BLaER1 treated with 17β-estradiol and CSF1 and Interleukin-3, amounts not matched to agents 10 nM and 100 nM (cell line): ENCODE data around the gene TRIOBP.

Experiments
- H3K27ac ChIP-seq, 11 experiments: shearing (Covaris generic); formaldehyde crosslinking; 2 replicates each; pipeline ENCODE4 v1.8.1; 2022
- H3K27me3 ChIP-seq, 11 experiments: shearing (Covaris generic); formaldehyde crosslinking; 2 replicates each; pipeline ENCODE4 v1.8.1; 2022
- H3K36me3 ChIP-seq, 11 experiments: shearing (Covaris generic); formaldehyde crosslinking; 2 replicates each; pipeline ENCODE4 v1.8.1; 2022
- H3K4me1 ChIP-seq, 10 experiments: shearing (Covaris generic); formaldehyde crosslinking; 2 replicates each; pipeline ENCODE4 v1.8.1; 2022
- H3K4me2 ChIP-seq, 11 experiments: shearing (Covaris generic); formaldehyde crosslinking; 2 replicates each; pipeline ENCODE4 v1.8.1; 2022
- H3K4me3 ChIP-seq, 10 experiments: shearing (Covaris generic); formaldehyde crosslinking; 2 replicates each; pipeline ENCODE4 v1.8.1; 2022
- H3K9ac ChIP-seq, 11 experiments: shearing (Covaris generic); formaldehyde crosslinking; 2 replicates each; pipeline ENCODE4 v1.8.1; 2022
- H3K9me3 ChIP-seq, 11 experiments: shearing (Covaris generic); formaldehyde crosslinking; replicated peaks in 1 of 11; 2 replicates each; pipeline ENCODE4 v1.8.1; 2022
- H4K20me1 ChIP-seq, 11 experiments: shearing (Covaris generic); formaldehyde crosslinking; 2 replicates each; pipeline ENCODE4 v1.8.1; 2022
- Cebpa-rat ChIP-seq, 11 experiments: shearing (Covaris generic); IDR thresholded peaks; 2 replicates each; pipeline ENCODE4 v1.8.1; 2022

TRIOBP gene

DNA sequence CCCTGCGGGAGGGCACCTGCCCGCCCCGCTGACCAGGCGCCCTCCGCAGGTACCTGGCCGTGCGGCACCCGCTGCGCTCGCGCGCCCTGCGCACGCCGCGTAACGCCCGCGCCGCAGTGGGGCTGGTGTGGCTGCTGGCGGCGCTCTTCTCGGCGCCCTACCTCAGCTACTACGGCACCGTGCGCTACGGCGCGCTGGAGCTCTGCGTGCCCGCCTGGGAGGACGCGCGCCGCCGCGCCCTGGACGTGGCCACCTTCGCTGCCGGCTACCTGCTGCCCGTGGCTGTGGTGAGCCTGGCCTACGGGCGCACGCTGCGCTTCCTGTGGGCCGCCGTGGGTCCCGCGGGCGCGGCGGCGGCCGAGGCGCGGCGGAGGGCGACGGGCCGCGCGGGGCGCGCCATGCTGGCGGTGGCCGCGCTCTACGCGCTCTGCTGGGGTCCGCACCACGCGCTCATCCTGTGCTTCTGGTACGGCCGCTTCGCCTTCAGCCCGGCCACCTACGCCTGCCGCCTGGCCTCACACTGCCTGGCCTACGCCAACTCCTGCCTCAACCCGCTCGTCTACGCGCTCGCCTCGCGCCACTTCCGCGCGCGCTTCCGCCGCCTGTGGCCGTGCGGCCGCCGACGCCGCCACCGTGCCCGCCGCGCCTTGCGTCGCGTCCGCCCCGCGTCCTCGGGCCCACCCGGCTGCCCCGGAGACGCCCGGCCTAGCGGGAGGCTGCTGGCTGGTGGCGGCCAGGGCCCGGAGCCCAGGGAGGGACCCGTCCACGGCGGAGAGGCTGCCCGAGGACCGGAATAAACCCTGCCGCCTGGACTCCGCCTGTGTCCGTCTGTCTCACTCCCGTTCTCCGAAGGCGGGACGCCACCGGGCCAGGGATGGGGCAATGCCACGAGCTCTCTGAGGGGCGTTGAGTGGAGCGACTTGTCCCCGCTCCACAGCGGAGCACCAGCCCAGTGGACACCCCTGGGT lies 128.1 kb downstream of the TRIOBP start:
- H4K20me1 ChIP-seq, result peaks cover 0 to 27% (median 0%) of the 10 kb centered on the region in 11 experiments; a peak in 5 of 22 replicates
- peaks cover 11 to 20% (median 18%) of the 10 kb centered on the region in 11 experiments; a peak in 21 of 22 replicates for H3K36me3 ChIP-seq
- no peak overlapping the region for H3K4me3 ChIP-seq
- no peaks in the 10 kb centered on the region for H3K9me3 ChIP-seq
- peaks cover 43 to 60% (median 56%) of the 10 kb centered on the region in 11 experiments for H3K27me3 ChIP-seq
- no peak overlapping the region for H3K4me2 ChIP-seq
- H3K9ac ChIP-seq, result no peak overlapping the region
- TF ChIP-seq Cebpa-rat (IDR thresholded peaks at IDR 0.05), result no peak
- peaks cover 0 to 5% (median 0%) of the 10 kb centered on the region in 10 experiments; a peak in 2 of 20 replicates for H3K4me1 ChIP-seq
- no peak overlapping the region for H3K27ac ChIP-seq
